Measurements from ENCODE around the gene SGPL1.

Gene SGPL1

DNA sequence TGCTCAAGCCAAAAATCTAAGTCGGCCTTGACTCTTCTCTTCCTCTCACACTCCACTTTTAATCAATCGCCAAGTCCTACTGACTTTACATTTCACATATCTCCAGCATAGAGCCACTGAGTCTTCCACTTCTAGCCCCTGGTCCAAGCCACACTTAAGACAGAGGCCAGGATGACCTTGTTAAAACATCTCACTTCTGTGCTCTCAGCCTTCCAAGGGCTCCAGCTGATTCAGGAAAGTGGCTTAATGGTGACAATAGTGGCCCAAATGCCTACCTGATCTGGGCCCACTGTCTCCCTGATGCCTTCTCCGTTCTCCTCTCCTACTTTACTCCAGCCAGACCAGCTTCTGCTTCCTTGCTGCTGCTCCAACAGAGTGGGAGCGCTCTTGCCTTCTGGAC is 35.0 kb upstream of the SGPL1 start:
- no peak for DNase-seq

DNA sequence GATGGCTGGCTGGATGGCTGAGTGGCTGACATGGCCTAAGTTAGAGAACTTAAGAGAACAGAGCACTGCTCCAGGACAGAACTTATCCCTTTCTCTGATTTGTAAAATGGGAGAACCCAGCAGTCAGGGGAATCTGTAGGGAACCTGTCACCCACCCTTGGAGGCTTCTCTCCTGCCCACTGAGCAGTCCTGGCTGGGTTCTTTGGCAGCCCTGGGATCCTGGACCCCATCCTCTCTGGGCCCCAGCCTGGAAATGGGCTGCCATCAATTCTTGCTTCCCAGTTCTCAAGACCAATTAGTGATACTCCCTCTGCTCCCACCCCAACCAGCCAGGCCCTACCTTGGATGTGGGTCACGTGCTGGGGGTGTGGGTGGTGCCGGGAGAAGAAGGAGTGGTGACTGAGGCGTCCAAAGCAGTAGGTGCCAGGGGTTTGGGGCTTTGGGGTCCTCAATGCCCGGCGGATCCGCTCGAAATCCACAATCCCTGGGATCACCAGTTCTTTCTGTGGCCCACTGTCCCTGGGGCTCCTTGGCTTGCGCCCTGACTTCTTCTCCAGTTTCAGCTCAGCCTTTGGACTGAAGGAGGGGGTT is 34.2 kb upstream of the SGPL1 start:
- no peak for DNase-seq

DNA sequence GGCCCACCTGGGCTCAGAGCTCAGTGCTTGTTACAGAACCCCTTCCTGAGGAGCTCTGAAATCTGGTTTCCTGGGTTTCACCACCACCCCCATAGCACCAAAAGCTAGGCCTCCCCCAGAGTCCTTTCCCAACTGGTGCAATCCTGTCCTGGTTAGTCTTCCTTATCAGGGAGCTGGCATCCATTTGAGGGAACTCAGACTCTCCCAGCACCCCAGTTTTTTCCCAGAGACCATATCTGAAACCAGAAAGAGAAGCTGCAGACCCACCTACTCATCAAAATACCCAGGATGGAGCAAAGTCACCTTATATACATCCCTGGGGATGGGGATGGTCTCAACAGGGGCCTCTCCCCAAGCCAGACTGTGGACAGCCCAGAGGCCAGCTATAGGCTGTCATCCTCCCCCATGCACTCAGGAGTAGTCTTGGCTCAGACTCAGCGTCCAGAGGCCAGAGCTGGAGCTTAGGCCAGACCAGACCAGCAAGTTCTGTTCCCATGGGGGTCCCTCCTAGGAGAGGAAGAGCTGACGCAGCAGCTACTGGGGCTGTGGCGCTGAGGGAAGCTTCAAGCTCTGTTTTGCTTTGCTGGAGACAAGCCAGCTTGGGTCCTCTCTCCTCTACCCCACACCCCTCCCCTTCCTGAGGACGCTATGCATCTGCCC is 33.5 kb upstream of the SGPL1 start:
- no peak for DNase-seq

DNA sequence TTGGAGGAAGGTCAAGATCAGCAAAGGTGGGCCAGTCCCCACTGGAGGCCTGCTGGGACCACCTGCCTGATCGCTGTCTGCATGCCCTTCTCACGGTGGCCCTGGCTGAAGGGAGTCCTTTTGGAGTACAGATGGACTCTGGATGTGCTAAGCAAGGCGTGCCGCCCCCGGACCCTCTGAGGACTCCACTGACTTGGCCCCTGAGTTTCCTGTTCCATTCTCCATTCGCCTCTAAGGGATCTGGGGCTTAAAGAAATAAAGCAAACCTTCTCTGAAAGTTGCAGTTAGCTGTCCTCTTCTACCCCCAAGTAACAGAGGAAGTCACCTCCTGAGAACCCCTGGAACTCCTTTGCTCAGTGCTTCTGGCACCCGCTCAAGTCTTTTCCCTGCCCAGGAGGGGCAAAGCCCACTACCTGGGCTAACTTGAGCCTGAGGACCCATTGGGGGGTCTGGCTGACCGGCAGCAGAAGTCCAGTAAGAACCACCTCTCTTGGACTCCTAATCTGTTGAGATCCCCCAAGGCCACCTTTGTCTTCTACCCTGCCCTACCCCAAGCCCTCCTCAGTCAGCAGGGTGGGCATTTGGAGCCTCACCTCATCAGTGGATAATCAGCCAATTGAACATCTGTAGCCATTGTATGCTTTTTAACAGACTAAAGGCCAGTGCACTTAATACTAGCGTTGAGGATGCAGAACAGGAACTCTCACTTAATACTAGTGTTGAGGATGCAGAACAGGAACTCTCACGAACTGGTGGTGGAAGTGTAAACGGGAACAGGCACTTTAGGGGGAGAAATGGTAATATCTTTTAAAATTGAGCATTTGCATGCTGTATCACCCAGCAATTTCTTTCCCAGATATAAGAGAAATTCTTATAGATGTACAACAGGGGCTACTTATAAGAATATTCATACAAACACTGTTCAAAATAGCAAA is 32.7 kb upstream of the SGPL1 start:
- DNase-seq, result no peak

DNA sequence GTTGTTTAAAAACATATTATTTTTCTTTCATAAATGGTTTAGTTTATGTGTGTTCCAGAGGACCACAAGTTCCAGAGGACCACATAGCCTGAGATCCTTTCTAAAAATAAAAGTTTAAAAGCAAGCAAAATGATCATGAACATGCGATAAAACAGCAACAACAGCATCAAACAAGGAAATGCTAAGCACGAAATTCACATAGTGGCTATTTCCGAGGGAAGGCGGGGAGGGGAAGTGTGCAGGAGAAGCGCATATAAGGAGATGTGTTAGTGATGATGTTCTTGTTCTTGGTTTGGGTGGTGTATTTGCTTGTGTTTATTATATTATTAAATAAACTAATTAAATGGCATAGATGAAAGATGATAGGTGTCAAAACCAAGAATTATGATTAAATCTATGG is 31.7 kb upstream of the SGPL1 start:
- no peak for DNase-seq

DNA sequence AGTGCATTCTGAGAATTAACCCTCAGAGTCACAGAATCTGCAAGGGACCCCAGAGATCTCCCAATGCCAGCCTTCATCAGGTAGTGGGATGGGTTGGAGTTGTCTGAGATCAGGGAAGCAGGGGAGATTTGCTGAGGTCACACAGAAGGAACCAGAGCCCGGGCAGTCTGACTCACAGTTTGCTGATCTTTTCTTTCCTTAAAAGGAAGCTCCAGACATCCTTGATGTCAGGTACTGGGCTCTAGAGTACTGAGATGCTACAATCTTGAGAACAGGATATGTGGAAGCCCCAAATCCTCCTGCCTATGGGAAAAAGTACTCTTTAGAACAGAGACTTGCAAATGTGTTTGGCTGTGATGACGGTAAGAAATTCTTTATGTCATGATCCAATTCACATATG is 31.3 kb upstream of the SGPL1 start:
- no peak for DNase-seq

DNA sequence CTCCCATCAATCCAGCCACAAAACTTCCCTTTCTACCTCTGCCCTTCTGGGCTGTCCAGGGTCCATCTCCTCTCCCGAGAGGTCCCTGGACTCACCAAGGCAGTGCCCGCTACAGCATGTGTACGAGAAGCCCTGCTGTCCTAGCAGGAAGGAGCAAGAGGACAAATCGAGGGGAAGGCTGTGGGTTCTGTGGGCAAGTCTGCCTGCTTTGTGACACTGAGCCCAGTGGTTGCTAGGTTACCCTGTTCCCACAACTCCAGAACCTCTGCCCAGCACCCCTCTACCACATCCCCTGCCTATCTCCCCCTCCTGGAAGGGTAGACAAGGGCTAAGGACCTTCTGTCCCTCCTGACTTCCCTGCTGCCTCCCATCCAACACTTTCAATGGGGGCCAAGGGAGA is 30.6 kb upstream of the SGPL1 start, which contains the start of gene TBATA:
Gene TBATA, minus strand, starts transcription at position 188 of the 400 bp plus-strand sequence. CDS start 1,998 bp downstream, outside the sequence.
- DNase-seq, result peak; percentile 21

DNA sequence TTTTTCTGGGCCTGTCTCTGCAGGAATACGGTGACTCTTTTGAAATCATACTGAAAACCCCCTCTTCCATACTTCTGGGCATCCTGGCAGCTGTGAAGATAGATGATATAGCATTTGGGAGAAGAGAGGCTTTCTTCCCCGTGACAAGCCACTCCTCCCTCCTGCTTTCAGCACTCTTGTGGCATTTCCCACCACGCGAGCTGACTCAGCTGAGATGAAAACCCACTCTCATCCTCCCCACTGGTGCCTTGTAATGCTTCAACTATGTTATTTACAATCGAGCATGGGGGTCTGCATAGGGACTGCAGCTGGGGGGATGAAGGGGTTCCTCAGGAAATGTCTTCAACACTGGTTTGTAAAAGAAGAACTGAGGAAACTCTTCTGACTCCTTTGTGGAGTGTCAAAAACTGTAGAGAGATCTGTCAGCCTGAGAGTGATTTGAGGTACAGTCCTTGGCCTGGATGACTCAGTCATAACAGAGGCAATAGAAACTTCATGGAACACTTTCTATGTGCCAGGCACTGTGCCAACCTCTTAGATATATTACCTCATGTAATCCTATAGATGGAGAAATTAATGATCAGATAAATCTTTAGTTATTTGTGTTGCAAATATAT is 28.8 kb upstream of the SGPL1 start:
- peak; percentile 12 for DNase-seq

DNA sequence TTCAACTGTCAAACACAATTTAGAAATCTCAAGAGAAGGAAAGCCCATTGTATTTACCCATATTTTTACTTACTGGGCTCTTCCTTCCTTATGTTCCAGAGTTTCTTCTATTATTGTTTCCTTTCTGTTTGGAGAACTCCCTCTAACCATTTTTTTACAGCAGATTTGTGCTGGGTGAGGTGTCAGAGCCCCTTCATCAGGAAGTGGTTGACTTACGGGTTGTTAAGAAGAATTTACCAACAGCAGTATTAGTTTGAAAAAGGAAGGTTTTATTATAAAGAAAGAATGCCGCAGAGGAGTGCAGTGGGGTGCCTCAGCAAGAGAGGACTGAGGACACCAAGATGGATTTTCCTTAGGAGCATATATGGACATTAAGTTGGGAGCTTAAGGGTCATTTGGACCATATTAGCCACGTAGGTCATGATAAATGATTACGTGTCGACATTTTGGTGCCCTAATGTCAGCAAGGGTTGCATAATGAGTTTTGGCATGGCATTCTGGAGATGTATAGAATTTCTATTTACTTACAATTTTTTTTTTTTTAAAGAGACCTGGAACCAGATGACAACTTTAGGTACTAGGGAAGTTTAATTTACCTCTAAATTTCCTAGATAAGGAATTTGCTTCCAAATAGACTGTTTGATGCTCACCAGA is 24.2 kb upstream of the SGPL1 start:
- no peak for DNase-seq

DNA sequence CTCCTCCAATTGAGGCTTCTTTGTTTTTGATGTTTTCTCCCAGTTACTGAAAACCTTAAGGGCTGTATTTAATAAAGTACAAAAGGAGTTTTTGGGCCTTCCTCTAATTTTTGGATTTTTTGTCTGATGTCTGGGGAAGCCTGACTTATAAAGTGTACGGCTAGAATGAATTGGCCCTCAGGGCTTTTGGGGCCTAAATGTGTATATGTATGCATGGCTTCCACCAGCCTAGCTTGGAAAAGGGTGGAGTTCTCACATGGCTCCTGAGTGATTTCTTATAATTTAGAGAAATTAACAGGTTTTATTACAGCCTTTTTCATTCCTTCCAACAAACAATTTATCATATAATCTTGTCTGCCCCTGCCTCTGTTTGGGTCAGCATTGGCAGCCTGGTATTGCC is 20.1 kb upstream of the SGPL1 start:
- DNase-seq, result no peak

DNA sequence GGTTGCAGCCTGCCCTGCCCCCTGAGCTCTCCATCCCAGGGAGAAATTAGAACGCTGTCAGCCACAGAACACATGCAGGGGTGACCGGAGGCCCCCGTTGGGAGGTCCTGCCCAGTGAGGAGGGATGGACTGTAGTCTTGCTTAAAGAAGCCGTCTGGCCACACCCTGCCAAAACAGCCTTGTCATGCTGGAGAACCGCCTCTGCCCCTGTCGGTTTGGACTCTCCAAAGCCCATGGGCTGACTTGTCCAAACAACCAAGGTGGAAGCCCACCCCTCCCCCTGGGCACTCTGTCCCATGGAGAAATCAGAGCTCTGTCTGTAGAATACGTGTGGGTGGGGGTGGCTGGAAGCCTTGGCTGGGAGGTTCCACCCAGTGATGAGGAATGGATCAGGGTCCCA is 17.9 kb upstream of the SGPL1 start:
- no peak for DNase-seq

DNA sequence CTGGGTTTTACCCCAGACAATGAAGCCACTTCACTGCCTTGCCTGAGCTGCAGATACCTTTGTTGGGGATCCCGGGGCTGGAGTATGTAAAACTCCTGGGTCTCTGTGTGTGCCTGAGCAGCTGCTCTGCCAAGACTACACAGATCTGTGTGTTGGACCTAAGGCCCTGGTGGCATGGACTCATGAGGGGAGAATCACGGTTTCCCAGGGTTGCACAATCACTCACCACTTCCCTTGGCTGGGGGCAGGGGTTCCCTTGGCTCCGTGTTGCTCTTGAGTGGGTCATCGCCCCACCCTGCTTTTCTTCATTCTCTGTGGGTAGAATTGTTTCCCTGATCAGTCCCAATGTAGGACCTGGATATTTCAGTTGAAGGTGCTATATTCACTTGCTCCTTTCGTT is 16.6 kb upstream of the SGPL1 start:
- DNase-seq, result no peak

DNA sequence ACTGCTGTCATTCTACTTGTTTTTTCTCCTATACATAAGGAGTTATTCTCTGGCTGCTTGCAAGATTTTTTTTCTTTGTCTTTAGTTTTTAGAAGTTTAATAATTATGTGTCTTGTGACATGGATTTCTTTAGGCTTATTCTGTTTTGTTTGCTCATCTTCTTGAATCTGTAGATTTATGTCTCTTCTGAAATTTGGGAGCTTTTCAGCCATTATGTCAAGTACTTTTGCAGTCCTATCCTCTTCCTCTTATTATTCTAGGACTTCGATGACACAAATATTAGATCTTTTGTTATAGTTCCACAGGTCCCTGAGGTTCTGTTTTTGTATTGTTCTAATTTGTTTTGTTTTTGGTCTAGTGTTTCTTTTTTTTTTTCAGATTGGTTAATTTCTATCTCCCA is 13.9 kb upstream of the SGPL1 start:
- no peak for DNase-seq

DNA sequence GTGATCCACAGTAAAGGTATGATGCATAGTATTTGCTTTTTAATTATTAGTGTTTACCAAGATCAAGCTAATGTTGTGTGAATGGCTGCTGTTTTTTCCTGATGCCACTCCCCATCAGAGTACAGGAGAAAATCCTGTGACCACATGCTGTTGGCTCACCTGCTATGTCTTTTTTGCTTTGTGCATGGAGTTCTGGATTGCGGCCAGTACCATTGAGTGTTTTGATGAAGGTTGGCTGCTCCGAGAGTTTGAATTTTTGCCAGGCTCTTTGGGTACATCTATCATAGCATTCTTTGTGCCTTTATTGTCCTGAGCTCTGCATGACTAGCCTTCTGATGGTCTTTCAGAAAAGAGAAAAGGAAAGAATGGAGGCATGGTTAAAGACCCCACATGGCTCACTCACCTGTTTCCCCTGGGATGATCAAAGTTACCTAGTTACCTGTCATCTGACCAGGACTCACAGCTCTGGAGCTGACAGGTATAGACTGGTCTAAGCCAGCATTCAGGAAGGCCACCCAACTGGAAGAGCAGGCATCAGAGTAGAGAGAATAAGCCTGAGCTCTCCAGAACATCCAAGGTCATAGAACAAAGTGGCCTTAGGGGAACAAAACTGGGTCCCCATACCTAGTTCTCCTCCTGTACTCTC is 11.8 kb upstream of the SGPL1 start:
- no peak for DNase-seq

DNA sequence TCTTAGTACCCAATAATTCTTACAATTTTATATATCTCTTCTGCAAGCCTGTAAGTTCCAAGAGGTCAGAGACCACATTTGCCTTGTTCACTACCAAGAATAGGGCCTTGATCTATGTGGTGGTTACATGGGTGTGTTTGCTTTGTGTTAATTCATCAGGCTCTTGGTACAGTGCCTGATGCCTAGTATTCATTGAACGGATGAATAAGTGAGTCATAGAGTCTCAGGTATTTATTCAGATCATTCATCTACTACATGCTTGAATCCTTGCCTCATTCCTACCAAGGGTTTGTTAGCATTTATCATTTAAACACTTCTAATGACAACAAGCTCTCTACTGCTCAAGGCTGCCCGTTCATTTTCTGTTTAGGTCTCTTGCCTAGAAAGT is 11.3 kb upstream of the SGPL1 start:
- no peak for DNase-seq

DNA sequence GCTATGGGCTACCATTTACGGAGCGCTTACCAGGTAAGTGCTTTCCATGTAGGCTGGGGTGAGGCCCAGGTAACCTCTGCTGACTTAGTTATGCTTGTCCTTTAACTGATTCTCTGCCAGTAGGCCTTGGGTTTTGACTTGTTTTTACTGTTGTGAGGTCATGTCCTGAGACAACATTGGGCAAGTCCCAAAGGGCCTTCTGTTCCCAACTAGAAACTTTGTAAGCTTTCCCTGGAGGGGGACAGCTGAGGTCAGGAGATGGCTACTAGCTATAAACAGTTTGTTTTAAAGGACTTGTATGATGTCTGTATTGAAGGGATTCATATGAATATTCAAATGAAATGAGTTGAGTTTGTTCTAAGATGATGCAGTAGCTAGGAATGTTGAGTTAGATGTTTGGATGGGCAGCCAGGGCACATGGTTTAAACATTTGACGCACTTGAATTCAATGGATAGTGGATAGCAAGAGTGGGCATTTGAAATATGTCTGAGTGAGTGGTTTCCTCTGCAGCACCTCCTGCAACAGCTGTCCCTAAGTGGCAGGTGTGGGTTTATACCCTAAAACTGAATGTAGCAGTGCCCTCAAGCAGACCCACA is 10.0 kb upstream of the SGPL1 start:
- no peak for DNase-seq

DNA sequence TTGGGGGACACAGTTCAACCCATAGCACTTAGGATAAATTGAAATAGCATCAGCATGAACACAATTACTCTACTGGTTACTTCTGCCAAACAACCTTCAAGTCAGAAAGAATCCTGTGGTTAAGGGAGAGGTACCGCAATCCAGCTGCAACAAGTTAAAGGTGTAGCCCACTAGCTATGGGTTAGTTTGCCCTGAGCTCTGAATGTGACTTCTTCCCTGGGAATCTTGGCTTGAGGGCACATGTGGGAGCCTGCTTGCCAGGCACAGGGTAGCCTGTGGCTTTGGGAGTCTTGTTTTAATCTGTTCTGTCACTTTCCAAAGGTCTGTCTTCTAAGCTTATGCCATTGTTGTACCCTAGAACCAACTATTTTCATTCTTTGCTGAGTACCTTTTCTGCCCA is 8.9 kb upstream of the SGPL1 start:
- DNase-seq, result no peak

DNA sequence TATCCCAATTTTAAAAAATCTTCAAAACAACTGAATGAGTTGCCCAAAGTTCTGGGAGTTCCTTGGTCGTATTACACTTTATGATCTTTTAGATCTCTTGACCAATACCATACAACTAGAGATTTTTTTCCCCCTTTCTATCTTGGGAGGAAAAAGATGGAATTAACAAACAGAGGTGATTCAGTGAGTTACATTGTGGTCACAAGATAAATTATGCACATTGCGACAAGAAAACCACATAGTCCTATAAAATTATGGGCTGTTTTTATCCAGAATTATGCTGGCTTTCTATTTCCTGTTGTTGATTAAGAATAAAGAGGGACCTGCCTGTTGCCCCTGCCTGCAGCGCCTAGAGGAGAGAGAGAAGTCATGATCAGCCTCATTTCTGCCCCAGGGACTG is 8.2 kb upstream of the SGPL1 start:
- DNase-seq, result no peak

DNA sequence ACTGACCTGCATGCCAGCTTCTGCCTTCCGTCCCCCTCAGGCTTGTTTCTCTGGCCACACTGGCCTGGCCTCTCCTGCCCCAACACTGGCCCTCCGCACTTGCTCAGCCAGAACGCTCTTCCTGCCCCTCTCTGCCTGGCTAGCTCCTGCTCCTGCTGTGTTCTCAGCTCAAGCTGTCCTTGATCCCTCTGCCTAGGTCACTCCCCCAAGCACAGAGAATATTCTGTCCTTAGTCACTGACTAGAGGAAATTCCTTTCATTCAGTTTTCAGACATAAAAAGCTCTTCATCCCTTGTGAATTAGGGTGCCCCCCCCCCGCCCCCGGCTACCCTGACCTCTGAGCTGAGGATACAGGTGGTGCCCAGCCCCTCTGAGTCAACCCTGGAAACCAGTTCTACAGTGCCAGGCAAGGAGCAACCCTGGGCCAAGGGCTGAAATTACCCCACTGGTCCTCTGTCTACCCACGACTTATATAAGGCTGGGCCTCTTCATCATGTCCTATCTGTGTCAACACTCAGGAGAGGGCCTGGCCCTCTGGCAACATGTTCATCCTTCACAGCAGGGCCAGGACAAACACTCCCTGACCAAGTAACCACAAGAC is 6.6 kb upstream of the SGPL1 start:
- DNase-seq, result no peak

DNA sequence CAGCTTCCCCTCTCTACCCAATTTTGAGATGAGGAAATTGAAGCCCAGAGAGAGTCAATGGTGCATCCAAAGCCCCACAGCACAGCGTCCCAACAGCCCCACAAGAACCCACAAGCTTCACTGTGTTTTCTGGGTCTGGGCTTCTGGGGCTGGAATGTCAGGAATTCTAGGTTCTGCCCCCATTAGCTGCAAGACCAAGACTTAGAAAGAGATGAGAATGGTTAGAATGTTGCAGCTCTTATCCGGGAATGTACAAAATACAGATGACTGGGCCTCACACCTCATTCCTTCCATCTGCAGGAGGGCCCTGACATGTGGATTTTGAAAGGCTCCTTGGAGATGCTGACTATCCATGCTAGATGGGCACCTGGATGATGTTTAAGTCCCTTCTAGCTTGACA is 6.0 kb upstream of the SGPL1 start:
- DNase-seq, result no peak

DNA sequence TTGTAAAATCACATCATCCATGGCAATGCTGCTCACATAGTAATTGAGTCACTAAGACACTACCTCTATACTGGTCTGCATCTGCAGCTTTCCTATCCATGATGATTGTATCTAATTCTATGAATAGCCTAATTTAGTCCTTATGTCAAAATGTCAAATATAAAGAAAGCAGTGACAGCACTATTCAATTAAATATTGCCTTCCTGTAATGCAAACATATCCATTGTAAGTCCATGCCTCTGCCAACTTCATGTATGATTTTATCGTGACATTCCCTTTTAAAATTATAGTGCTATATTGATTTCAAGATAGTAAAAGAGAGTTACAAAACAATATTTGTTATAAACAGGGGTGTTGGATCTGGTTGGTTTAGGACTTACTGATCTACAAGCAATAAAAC is 4.8 kb upstream of the SGPL1 start:
- no peak for DNase-seq

DNA sequence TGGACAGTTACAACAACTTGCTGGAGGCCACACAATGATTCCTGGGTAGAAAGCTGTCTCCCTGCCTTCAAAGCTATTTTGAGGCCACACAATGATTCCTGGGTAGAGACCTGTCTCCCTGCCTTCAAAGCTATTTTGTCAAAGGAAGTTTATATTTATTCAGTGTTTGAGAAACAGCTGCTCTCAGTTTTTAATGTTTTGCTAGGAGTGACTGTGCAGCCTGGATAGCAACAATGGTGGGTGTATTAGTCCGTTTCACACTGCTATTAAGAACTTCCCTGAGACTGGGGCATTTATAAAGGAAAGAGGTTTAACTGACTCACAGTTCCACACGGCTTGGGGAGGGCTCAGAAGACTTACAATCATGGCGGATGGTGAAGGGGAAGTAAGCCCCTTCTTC is 3.9 kb upstream of the SGPL1 start:
- DNase-seq, result no peak

Measured in NK-92 treated with Interleukin-12 subunit alpha and Interleukin-12 subunit beta, amount 100 ng/mL, for 24 hours (cell line).